ENCODE data around the gene MIPOL1. TPM values are rescaled to one million over a fixed set of nuclear protein-coding genes. Genes with fewer than 3 reads are reported as not detected.

MIPOL1 gene
- total and polyA plus RNA-seq, 2 of the 13 experiments (the other 11 are each of a cell fraction or from before 2014, with no cell fraction given): 8.6 to 34.2 TPM

DNA sequence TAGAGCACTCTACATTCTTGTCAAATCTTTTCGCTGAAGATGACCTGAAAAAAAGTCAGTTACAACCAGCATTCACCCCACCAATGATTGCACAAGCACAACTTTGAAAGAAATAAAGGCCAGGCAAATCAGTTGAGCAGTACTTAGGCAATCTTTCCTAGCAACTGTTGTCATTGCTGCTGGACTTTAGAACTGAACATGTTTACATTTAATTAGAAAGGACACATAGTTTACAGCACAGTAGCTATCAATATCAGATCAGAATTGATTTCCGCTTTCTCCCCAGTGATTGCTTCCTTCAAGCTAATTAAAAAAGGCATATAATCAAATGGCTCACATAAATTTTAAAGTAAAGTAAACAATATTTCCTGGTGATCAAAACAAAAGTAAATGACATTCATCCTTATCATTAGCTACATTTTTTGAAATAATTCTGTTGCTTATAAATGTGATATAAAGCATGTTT lies 268.9 kb downstream of the MIPOL1 start (continued):
- TF ChIP-seq ZNF687 (CRISPR knock-in tag; IDR thresholded peaks at IDR 0.05) (no peak), FUBP1 (CRISPR knock-in tag; IDR thresholded peaks at IDR 0.05; ENCODE audit: borderline replicate concordance) (peak; percentile 99; the same call in 1 of the 2 replicates), SOX6 (IDR thresholded peaks at IDR 0.05) (no peak), SOX6 (CRISPR knock-in tag; IDR thresholded peaks at IDR 0.05) (peak; percentile 100), TOPORS (CRISPR knock-in tag; IDR thresholded peaks at IDR 0.05) (peak; percentile 100), ZNF33B (CRISPR knock-in tag; IDR thresholded peaks at IDR 0.05) (peak; percentile 96; the same call in 1 of the 2 replicates), PPARG (CRISPR knock-in tag; conservative IDR thresholded peaks at IDR 0.05) (peak; percentile 95), ZNF724P (CRISPR knock-in tag; IDR thresholded peaks at IDR 0.05; ENCODE audit: borderline replicate concordance) (peak; percentile 52; the same call in 1 of the 2 replicates), RBM39 (IDR thresholded peaks at IDR 0.05; ENCODE audit: low read depth, low read length, poor library complexity, severe bottlenecking) (no peak), ADNP (CRISPR knock-in tag; IDR thresholded peaks at IDR 0.05) (peak; percentile 40; the same call in 1 of the 2 replicates), ZNF512 (CRISPR knock-in tag; IDR thresholded peaks at IDR 0.05) (no peak; the same call in 1 of the 2 replicates), LCORL (IDR thresholded peaks at IDR 0.05) (peak; percentile 91), LCORL (CRISPR knock-in tag; IDR thresholded peaks at IDR 0.05) (peak; percentile 99), MIXL1 (CRISPR knock-in tag; IDR thresholded peaks at IDR 0.05) (peak; percentile 100), ZNF790 (CRISPR knock-in tag; IDR thresholded peaks at IDR 0.05; ENCODE audit: borderline replicate concordance) (no peak)
- TF ChIP-seq, protein P1, sequence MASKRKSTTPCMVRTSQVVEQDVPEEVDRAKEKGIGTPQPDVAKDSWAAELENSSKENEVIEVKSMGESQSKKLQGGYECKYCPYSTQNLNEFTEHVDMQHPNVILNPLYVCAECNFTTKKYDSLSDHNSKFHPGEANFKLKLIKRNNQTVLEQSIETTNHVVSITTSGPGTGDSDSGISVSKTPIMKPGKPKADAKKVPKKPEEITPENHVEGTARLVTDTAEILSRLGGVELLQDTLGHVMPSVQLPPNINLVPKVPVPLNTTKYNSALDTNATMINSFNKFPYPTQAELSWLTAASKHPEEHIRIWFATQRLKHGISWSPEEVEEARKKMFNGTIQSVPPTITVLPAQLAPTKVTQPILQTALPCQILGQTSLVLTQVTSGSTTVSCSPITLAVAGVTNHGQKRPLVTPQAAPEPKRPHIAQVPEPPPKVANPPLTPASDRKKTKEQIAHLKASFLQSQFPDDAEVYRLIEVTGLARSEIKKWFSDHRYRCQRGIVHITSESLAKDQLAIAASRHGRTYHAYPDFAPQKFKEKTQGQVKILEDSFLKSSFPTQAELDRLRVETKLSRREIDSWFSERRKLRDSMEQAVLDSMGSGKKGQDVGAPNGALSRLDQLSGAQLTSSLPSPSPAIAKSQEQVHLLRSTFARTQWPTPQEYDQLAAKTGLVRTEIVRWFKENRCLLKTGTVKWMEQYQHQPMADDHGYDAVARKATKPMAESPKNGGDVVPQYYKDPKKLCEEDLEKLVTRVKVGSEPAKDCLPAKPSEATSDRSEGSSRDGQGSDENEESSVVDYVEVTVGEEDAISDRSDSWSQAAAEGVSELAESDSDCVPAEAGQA (IDR thresholded peaks at IDR 0.05; ENCODE audit: low read depth): peak; percentile 87
- TF ChIP-seq, protein P1 (CRISPR knock-in tag; IDR thresholded peaks at IDR 0.05; ENCODE audit: borderline replicate concordance): peak; percentile 94; the same call in 1 of the 2 replicates
